OCI-LY1 (cell line): ENCODE results near the gene TMSB15B.
"Not testable (repeated sequence)": the region's sequence is repeated elsewhere in the genome, so short reads cannot be mapped to it uniquely, and the experiment has no call there.

ENCODE experiments used
- H2AFZ ChIP-seq: fragments of 200-600 bp; sonication (generic), shearing (Covaris generic); 2 replicates; pipeline ENCODE4 v1.6.0; 2014; ENCODE audit warnings: antibody characterized with exemption, mild to moderate bottlenecking, low read length
- H3F3A ChIP-seq: fragments of 200-600 bp; sonication (generic), shearing (Covaris generic); 2 replicates; pipeline ENCODE4 v1.6.0; 2014; ENCODE audit warnings: mild to moderate bottlenecking, antibody characterized with exemption, low read length, moderate library complexity; ENCODE audit not compliant: insufficient read depth
- H3K27ac ChIP-seq: fragments of 200-600 bp; sonication (generic); 2 replicates; pipeline ENCODE4 v1.5.1; 2014; ENCODE audit warnings: low read length, mixed run types, mild to moderate bottlenecking, low read depth; ENCODE audit not compliant: poor library complexity, severe bottlenecking
- H3K27me3 ChIP-seq: fragments of 200-600 bp; sonication (generic); 2 replicates; pipeline ENCODE4 v1.6.0; 2014; ENCODE audit warnings: antibody characterized with exemption, mild to moderate bottlenecking, low read length, moderate library complexity; ENCODE audit not compliant: insufficient read depth
- H3K36me3 ChIP-seq: fragments of 200-600 bp; sonication (generic); 2 replicates; pipeline ENCODE4 v1.6.1; 2014; ENCODE audit warnings: mild to moderate bottlenecking, antibody characterized with exemption, low read length, moderate library complexity, mixed read lengths; ENCODE audit not compliant: insufficient read depth
- H3K4me1 ChIP-seq: fragments of 200-600 bp; sonication (generic); 2 replicates; pipeline ENCODE4 v1.5.1; 2014; ENCODE audit warnings: mild to moderate bottlenecking, low read length, moderate library complexity; ENCODE audit not compliant: insufficient read depth, severe bottlenecking
- H3K4me2 ChIP-seq: fragments of 200-600 bp; sonication (generic), shearing (Covaris generic); 2 replicates; pipeline ENCODE4 v1.6.1; 2014; ENCODE audit warnings: low read length
- H3K4me3 ChIP-seq: fragments of 200-600 bp; sonication (generic); 2 replicates; pipeline ENCODE4 v1.5.1; 2014; ENCODE audit warnings: low read length, low read depth, mild to moderate bottlenecking, mixed read lengths; ENCODE audit not compliant: poor library complexity, severe bottlenecking
- H3K79me2 ChIP-seq: fragments of 200-600 bp; shearing (Covaris generic); 2 replicates; pipeline ENCODE4 v1.6.1; 2016; ENCODE audit warnings: mixed run types, low read length, mixed read lengths; ENCODE audit not compliant: insufficient read depth
- H3K9ac ChIP-seq: fragments of 200-600 bp; sonication (generic), shearing (Covaris generic); 2 replicates; pipeline ENCODE4 v1.6.1; 2014; ENCODE audit warnings: mild to moderate bottlenecking, low read length, mixed read lengths
- H3K9me2 ChIP-seq: fragments of 200-600 bp; sonication (generic), shearing (Covaris generic); 2 replicates; pipeline ENCODE4 v1.6.1; 2014; ENCODE audit warnings: low read depth, mild to moderate bottlenecking, low read length, mixed read lengths
- H3K9me3 ChIP-seq: fragments of 200-600 bp; shearing (Covaris generic); 2 replicates; pipeline ENCODE4 v1.6.1; 2014; ENCODE audit warnings: low read length, mixed read lengths
- H4K20me1 ChIP-seq: fragments of 200-600 bp; sonication (generic), shearing (Covaris generic); 2 replicates; pipeline ENCODE4 v1.6.0; 2016; ENCODE audit warnings: mild to moderate bottlenecking, low read length; ENCODE audit not compliant: insufficient read depth
- EZH2 ChIP-seq: fragments of 200-600 bp; sonication (generic), shearing (Covaris generic); IDR thresholded peaks from 2 replicates; pipeline ENCODE4 v1.8.0; 2017; ENCODE audit warnings: borderline replicate concordance, mixed run types, mild to moderate bottlenecking, antibody characterized with exemption, low read length, moderate library complexity, mixed read lengths
- TF ChIP-seq, protein P1 (sequence below): fragments of 200-600 bp; sonication (generic), shearing (Covaris generic); IDR thresholded peaks from 2 replicates; pipeline ENCODE4 v1.5.1; 2017; ENCODE audit warnings: mild to moderate bottlenecking, antibody characterized with exemption, low read length, moderate library complexity, mixed read lengths

TMSB15B gene

DNA sequence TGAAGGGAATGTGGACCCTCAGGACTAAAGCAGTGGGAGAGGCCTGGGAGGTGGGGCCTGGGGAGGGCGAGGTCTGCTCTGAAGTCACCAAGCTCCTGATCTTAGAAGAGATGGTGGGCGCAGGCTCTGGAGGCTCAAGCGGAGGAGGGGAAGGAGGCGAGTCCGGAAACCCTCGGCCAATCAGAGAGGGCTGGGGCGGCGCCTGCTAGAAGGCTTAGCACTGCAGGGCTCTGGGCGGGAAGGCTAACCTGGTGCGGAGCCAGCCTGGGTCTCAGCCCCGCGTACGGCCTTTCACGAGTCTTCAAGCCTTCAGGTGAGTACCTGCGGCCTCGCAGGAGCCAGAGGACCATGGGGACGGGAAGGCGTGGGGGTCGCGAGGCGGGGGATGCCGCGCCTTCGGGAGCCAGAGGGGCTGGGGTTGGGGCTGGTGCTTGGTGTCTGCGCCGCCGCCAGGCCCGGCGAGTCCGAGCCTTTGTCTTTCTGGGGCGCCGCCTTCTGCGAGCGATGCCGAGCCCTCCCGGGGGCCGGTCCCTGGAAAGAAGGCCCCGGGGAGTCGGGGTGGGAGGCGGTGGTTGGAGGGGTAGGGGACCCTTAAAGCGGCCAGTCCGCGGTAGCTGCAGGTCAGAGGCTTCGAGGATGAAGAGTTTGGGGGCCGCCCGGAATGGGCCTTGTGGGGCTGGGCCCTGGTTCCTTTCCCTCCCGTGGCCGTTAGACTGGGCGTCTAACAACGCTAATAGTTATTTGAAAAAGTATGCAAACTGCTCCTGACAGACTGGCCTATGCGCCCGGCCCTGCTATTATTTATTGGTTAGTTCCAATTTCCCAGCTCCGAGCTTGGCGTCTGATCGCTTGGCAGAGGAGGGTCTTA, at the start of gene TMSB15B:
TSS of gene TMSB15B (plus strand) at position 217 of the 868 bp plus-strand sequence.
- H3F3A ChIP-seq, H3K27me3 ChIP-seq, H3K4me1 ChIP-seq, H4K20me1 ChIP-seq, H3K36me3 ChIP-seq, H3K79me2 ChIP-seq, H2AFZ ChIP-seq, H3K9me2 ChIP-seq, H3K9ac ChIP-seq, H3K4me2 ChIP-seq, H3K4me3 ChIP-seq, H3K9me3 ChIP-seq, H3K27ac ChIP-seq: not testable (repeated sequence)

DNA sequence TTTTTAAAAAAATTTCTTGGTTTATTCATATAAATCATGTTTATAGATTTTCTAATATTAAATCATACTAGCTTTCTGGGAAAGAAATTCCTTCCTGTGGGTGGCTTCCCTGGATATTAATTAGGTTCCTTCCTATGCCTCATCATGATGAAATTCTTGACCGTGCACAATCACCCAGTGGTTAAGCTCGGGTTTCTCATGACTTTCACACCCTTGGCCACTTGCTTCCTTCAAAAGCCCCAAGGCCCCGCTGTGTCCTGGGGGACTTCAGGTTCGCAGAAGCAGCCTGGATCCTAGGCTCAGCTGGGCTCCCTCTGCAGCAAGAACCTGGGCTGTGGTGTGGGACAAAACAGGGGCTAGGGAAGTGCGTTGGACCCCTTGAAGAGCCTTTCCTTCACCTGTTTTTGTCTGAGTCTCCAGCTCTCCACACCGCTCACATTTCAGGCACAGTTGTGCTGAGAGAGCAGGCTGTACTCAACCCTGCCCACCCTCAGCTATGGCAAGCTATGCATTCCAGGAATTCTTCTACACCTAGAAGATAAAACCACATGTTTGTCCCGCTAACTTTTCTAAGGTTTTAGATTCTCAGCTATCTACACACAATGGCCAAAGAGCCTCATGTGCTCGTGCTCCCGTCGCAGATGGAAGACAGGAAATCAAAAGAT, 48.9 kb upstream of the TMSB15B start:
- TF ChIP-seq, protein P1, sequence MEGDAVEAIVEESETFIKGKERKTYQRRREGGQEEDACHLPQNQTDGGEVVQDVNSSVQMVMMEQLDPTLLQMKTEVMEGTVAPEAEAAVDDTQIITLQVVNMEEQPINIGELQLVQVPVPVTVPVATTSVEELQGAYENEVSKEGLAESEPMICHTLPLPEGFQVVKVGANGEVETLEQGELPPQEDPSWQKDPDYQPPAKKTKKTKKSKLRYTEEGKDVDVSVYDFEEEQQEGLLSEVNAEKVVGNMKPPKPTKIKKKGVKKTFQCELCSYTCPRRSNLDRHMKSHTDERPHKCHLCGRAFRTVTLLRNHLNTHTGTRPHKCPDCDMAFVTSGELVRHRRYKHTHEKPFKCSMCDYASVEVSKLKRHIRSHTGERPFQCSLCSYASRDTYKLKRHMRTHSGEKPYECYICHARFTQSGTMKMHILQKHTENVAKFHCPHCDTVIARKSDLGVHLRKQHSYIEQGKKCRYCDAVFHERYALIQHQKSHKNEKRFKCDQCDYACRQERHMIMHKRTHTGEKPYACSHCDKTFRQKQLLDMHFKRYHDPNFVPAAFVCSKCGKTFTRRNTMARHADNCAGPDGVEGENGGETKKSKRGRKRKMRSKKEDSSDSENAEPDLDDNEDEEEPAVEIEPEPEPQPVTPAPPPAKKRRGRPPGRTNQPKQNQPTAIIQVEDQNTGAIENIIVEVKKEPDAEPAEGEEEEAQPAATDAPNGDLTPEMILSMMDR: no peak
- TF ChIP-seq EZH2: no peak
- Histone ChIP-seq H3K36me3 (no peaks in the 10 kb centered on the region), H4K20me1 (no peaks in the 10 kb centered on the region), H3K9ac (no peak overlapping the region), H3K4me2 (no peak overlapping the region), H3F3A (no peaks in the 10 kb centered on the region), H3K4me1 (peaks cover 3% of the 10 kb centered on the region), H3K79me2 (no peaks in the 10 kb centered on the region), H3K9me2 (no peaks in the 10 kb centered on the region), H3K27me3 (no peaks in the 10 kb centered on the region), H3K4me3 (no peak overlapping the region), H2AFZ (no peak overlapping the region), H3K9me3 (no peaks in the 10 kb centered on the region), H3K27ac (no peak overlapping the region)

DNA sequence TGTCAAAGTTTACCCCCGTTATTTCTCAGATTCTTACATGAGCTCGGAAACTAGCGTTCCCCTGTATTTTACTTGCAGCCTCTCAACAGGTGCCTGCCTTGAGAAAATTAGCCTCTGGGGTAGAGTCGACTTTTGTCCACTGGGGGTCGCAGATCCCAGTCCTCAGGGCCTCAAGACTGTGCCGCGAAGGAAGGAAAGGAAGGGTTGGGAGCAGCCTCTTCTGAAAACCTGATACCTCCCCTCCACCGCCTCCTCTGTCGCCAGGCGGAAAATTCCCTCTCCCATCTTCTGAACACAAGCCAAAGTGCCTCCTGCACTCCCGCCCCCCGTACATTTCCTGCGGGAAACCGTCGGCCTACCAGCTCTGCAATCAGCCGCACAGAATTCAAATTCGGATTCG, 44.4 kb upstream of the TMSB15B start:
- TF ChIP-seq, protein P1: peak; percentile 61
- no peak for TF ChIP-seq EZH2
- no peaks in the 10 kb centered on the region for H3F3A ChIP-seq
- no peaks in the 10 kb centered on the region for H3K36me3 ChIP-seq
- H3K4me2 ChIP-seq: peak overlapping the region; percentile 97
- peak overlapping the region; percentile 79 for H3K4me3 ChIP-seq
- peaks cover 23% of the 10 kb centered on the region for H3K4me1 ChIP-seq
- H3K9me3 ChIP-seq: no peaks in the 10 kb centered on the region
- no peaks in the 10 kb centered on the region for H4K20me1 ChIP-seq
- H3K27me3 ChIP-seq: no peaks in the 10 kb centered on the region
- no peaks in the 10 kb centered on the region for H3K79me2 ChIP-seq
- H3K27ac ChIP-seq: peak overlapping the region; percentile 89
- no peaks in the 10 kb centered on the region for H3K9me2 ChIP-seq
- H3K9ac ChIP-seq: peak overlapping the region; percentile 88
- H2AFZ ChIP-seq: no peak overlapping the region
